ENCODE results near the gene ENPP6. TPM values are rescaled to one million over a fixed set of nuclear protein-coding genes. Genes with fewer than 3 reads are reported as not detected.

Gene ENPP6
- total and polyA plus RNA-seq, 4 donors: 0.05 to 0.08 (median 0.05) TPM; not detected in 1

DNA sequence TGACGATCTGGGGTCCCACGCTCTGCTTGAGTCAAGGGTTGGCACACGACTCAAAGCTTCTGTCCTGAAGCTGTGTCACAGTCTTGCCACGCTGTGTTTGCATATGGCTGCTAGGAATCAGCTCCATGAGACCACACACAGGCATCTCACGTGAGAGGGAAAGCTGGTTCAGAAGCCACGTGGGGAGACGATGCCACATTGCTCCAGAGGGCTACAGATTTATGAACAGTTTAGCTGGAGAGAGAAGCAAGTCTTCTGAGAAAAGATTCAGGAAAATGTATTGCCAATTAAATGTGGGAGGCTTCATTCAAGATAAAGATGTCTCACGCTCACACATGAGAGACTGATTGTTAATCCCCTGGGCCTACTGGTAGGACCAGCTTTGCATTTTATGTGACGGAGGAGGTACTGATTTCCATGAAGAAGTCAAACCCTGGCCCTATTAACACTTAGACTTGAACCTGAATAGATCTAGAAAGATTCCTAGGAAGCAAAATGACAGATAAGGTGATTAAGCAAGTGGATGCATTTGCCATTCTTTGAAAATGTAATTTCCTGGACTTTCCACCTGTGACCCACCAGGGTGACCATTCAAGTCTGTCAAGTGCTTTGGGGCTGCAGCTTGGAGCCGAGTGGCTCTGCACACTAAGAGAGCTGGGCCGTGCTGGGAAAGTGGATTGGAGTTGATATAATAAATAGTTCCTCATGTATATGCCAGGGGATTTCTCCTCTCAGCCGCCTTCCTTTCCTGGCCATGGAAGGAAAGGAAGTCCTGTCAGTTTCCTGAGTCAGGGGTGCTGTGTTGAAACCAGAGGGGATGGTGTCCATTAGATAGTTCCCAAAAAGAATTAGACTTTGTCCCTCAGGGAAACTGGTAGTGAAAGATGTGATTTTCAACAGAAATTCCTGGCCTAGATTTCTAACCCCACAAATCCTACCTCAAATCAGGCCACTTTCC is 29.0 kb downstream of the ENPP6 start:
- TF ChIP-seq NR2F2 (IDR thresholded peaks at IDR 0.05): no peak
- TF ChIP-seq HNF4G (IDR thresholded peaks at IDR 0.05): no peak
- TF ChIP-seq RAD21 (IDR thresholded peaks at IDR 0.05): no peak
- TF ChIP-seq SP1 (IDR thresholded peaks at IDR 0.05): no peak
- no peak for TF ChIP-seq FOXA1 (IDR thresholded peaks at IDR 0.05)
- TF ChIP-seq, protein P1, sequence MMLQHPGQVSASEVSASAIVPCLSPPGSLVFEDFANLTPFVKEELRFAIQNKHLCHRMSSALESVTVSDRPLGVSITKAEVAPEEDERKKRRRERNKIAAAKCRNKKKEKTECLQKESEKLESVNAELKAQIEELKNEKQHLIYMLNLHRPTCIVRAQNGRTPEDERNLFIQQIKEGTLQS (IDR thresholded peaks at IDR 0.05): no peak
- TF ChIP-seq HNF4A (conservative IDR thresholded peaks at IDR 0.05): no peak
- H3K27me3 ChIP-seq (ENCODE audit: control insufficient read depth in 4 of 4, insufficient read depth in 4 of 4, low read length in 3 of 4): no peaks in the 10 kb centered on the region
- 82% methylated on average over 12 of the region's 12 CpGs for WGBS
- no peak overlapping the region for H3K27ac ChIP-seq (ENCODE audit: low read depth in 1 of 2, low read length in 2 of 2)
- no peaks in the 10 kb centered on the region for H3K4me1 ChIP-seq (ENCODE audit: control insufficient read depth in 4 of 4, insufficient read depth in 4 of 4, low read length in 3 of 4)
- H3K36me3 ChIP-seq (ENCODE audit: control insufficient read depth in 4 of 4, insufficient read depth in 3 of 4, low read depth in 1 of 4, low read length in 3 of 4): no peaks in the 10 kb centered on the region
- H3K9ac ChIP-seq (ENCODE audit: low read depth in 1 of 2, low read length in 2 of 2): no peak overlapping the region
- H3K9me3 ChIP-seq (ENCODE audit: control insufficient read depth in 4 of 4, low read length in 3 of 4): no peaks in the 10 kb centered on the region
- no peak for DNase-seq (ENCODE audit: low spot score)
- no peak overlapping the region for H3K4me3 ChIP-seq (ENCODE audit: low read depth in 1 of 3, low read length in 3 of 3)

DNA sequence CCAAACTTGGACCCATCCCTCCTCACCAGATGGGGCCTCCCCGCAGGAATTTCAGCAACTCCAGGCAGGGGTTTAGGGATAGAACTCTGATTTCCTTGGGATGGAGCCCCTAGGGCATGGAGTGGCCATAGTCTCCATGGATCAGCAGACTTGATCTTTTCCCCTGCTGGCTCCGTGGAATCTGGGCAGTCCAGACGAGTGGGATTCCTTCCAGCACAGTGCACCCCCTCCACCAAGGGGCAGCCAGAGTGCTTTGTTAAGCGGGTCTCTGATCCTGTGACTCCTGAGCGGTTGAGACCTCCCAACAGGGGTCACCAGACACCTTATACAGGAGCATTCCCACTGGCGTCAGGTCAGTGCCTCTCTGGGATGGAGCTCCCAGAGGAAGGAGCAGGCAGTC is 40.4 kb downstream of the ENPP6 start:
- no peak overlapping the region for H3K4me3 ChIP-seq (ENCODE audit: low read depth in 1 of 3, low read length in 3 of 3)
- no peak for DNase-seq (ENCODE audit: low spot score)
- no peaks in the 10 kb centered on the region for H3K9me3 ChIP-seq (ENCODE audit: control insufficient read depth in 4 of 4, low read length in 3 of 4)
- 84% methylated on average over 6 of the region's 6 CpGs for WGBS
- no peak overlapping the region for H3K27ac ChIP-seq (ENCODE audit: low read depth in 1 of 2, low read length in 2 of 2)
- no peak overlapping the region for H3K9ac ChIP-seq (ENCODE audit: low read depth in 1 of 2, low read length in 2 of 2)
- TF ChIP-seq, protein P2, sequence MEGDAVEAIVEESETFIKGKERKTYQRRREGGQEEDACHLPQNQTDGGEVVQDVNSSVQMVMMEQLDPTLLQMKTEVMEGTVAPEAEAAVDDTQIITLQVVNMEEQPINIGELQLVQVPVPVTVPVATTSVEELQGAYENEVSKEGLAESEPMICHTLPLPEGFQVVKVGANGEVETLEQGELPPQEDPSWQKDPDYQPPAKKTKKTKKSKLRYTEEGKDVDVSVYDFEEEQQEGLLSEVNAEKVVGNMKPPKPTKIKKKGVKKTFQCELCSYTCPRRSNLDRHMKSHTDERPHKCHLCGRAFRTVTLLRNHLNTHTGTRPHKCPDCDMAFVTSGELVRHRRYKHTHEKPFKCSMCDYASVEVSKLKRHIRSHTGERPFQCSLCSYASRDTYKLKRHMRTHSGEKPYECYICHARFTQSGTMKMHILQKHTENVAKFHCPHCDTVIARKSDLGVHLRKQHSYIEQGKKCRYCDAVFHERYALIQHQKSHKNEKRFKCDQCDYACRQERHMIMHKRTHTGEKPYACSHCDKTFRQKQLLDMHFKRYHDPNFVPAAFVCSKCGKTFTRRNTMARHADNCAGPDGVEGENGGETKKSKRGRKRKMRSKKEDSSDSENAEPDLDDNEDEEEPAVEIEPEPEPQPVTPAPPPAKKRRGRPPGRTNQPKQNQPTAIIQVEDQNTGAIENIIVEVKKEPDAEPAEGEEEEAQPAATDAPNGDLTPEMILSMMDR (IDR thresholded peaks at IDR 0.05; ENCODE audit: low read depth, low read length, missing input control): no peak
- no peak for TF ChIP-seq EGR1 (IDR thresholded peaks at IDR 0.05; ENCODE audit: low read depth in 2 of 2)
- TF ChIP-seq NR2F2 (IDR thresholded peaks at IDR 0.05): no peak
- no peak for TF ChIP-seq YY1 (IDR thresholded peaks at IDR 0.05)
- no peak for TF ChIP-seq GABPA (IDR thresholded peaks at IDR 0.05 in 1 of 2, conservative IDR thresholded peaks at IDR 0.05 in 1 of 2)
- TF ChIP-seq RXRA (IDR thresholded peaks at IDR 0.05): no peak
- TF ChIP-seq, protein P3, sequence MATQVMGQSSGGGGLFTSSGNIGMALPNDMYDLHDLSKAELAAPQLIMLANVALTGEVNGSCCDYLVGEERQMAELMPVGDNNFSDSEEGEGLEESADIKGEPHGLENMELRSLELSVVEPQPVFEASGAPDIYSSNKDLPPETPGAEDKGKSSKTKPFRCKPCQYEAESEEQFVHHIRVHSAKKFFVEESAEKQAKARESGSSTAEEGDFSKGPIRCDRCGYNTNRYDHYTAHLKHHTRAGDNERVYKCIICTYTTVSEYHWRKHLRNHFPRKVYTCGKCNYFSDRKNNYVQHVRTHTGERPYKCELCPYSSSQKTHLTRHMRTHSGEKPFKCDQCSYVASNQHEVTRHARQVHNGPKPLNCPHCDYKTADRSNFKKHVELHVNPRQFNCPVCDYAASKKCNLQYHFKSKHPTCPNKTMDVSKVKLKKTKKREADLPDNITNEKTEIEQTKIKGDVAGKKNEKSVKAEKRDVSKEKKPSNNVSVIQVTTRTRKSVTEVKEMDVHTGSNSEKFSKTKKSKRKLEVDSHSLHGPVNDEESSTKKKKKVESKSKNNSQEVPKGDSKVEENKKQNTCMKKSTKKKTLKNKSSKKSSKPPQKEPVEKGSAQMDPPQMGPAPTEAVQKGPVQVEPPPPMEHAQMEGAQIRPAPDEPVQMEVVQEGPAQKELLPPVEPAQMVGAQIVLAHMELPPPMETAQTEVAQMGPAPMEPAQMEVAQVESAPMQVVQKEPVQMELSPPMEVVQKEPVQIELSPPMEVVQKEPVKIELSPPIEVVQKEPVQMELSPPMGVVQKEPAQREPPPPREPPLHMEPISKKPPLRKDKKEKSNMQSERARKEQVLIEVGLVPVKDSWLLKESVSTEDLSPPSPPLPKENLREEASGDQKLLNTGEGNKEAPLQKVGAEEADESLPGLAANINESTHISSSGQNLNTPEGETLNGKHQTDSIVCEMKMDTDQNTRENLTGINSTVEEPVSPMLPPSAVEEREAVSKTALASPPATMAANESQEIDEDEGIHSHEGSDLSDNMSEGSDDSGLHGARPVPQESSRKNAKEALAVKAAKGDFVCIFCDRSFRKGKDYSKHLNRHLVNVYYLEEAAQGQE (IDR thresholded peaks at IDR 0.05): no peak
- no peak for TF ChIP-seq FOXA1 (IDR thresholded peaks at IDR 0.05)
- TF ChIP-seq FOXA2 (IDR thresholded peaks at IDR 0.05): no peak
- no peak for TF ChIP-seq HNF4G (IDR thresholded peaks at IDR 0.05)
- no peak for TF ChIP-seq SP1 (IDR thresholded peaks at IDR 0.05)
- TF ChIP-seq RAD21 (IDR thresholded peaks at IDR 0.05): no peak
- TF ChIP-seq, protein P1 (IDR thresholded peaks at IDR 0.05): no peak
- TF ChIP-seq, protein P4, sequence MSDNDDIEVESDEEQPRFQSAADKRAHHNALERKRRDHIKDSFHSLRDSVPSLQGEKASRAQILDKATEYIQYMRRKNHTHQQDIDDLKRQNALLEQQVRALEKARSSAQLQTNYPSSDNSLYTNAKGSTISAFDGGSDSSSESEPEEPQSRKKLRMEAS (IDR thresholded peaks at IDR 0.05): no peak
- no peak for TF ChIP-seq HNF4A (conservative IDR thresholded peaks at IDR 0.05)
- H3K36me3 ChIP-seq (ENCODE audit: control insufficient read depth in 4 of 4, insufficient read depth in 3 of 4, low read depth in 1 of 4, low read length in 3 of 4): no peaks in the 10 kb centered on the region
- H3K4me1 ChIP-seq (ENCODE audit: control insufficient read depth in 4 of 4, insufficient read depth in 4 of 4, low read length in 3 of 4): no peaks in the 10 kb centered on the region
- H3K27me3 ChIP-seq (ENCODE audit: control insufficient read depth in 4 of 4, insufficient read depth in 4 of 4, low read length in 3 of 4): no peaks in the 10 kb centered on the region
